Right cardiac atrium (tissue), 5 donors: ENCODE results near the gene KCNN2. TPM values are rescaled to one million over a fixed set of nuclear protein-coding genes. Genes with fewer than 3 reads are reported as not detected.

Source experiments
- ATAC-seq, 2 donors: fragments of 200-7000 bp; cut with Tn5 transposase; one replicate each; pipeline versions ENCODE4 v1.8.0 to v1.9.1; 2020; ENCODE audit warnings: moderate library complexity in 2 of 2, mild to moderate bottlenecking in 1 of 2
- DNase-seq, 3 donors: peaks; one replicate each; pipeline ENCODE4 v3.0.0-alpha.2; 2020
- H3K27ac ChIP-seq: one replicate; pipeline ENCODE4 v1.5.1; 2013; ENCODE audit warnings: mild to moderate bottlenecking, low read length, control low read depth, moderate library complexity
- H3K27me3 ChIP-seq: one replicate; pipeline ENCODE4 v1.6.1; 2013; ENCODE audit not compliant: control insufficient read depth, insufficient read depth
- H3K4me1 ChIP-seq: one replicate; pipeline ENCODE4 v1.6.1; 2013; ENCODE audit warnings: low read length; ENCODE audit not compliant: control insufficient read depth, insufficient read depth
- H3K4me3 ChIP-seq: one replicate; pipeline ENCODE4 v1.5.1; 2013; ENCODE audit warnings: low read length, control low read depth
- H3K9me3 ChIP-seq: one replicate; pipeline ENCODE4 v1.6.1; 2013; ENCODE audit warnings: low read length; ENCODE audit not compliant: control insufficient read depth
- WGBS: extraction: QIAGEN DNeasy Blood & Tissue Kit; methylation state at CpG from one replicate; pipeline ENCODE4 v1.1.7; 2013; 5-methylcytosine and 5-hydroxymethylcytosine counted together
- intact Hi-C, 4 donors: fragments of 100-400 bp; cut with DNase I; formaldehyde crosslinking; loops; one replicate each; pipeline versions ENCODE4 v1.11.0 to v1.14.0; 2022 to 2023
- polyA plus RNA-seq: library from polyadenylated mRNA; stranded (reverse); fragments of 200-250 nt; gene quantifications from one replicate; pipeline ENCODE4 v1.2.3, GENCODE V29; 2013
- total RNA-seq, 4 donors: library from RNA; stranded (reverse); fragmentation: NEBNext Ultra II Directional; extraction: Animal tissue kit (Norgen Biotek cat#: 25700); gene quantifications; one replicate each; pipeline ENCODE4 v1.2.1, GENCODE V29; 2021
- donor health status: healthy with polysubstance abuse.
- donor health status: DM: no; HTN: yes; CAD: no.
- donor health status: DM: no; HTN: no; CAD: no.
- donor health status: DM: no; HTN: yes; CAD: no; lungs with severe emphysema.
- donor health status: DM: yes; HTN: yes; CAD: no.

KCNN2 gene
- total and polyA plus RNA-seq, 5 donors: 10.4 to 20.6 (median 16.1) TPM

GRCh38 chr5:114448481-114448880 lies 86.6 kb downstream of the KCNN2 start:
- Histone ChIP-seq H3K4me1 (no peaks in the 10 kb centered on the region), H3K27me3 (no peaks in the 10 kb centered on the region), H3K4me3 (no peak overlapping the region), H3K27ac (no peak overlapping the region), H3K9me3 (no peaks in the 10 kb centered on the region)
- ATAC-seq (no peak), DNase-seq (no peak)
- WGBS: 23% methylated on average over 4 of the region's 4 CpGs
- intact Hi-C loops: loop anchor here in 3 of 4 donors (5.0 to 10.0 kb wide), 3 partner anchors 344 to 774 kb away; no protein-coding TSS in a partner anchor

DNA sequence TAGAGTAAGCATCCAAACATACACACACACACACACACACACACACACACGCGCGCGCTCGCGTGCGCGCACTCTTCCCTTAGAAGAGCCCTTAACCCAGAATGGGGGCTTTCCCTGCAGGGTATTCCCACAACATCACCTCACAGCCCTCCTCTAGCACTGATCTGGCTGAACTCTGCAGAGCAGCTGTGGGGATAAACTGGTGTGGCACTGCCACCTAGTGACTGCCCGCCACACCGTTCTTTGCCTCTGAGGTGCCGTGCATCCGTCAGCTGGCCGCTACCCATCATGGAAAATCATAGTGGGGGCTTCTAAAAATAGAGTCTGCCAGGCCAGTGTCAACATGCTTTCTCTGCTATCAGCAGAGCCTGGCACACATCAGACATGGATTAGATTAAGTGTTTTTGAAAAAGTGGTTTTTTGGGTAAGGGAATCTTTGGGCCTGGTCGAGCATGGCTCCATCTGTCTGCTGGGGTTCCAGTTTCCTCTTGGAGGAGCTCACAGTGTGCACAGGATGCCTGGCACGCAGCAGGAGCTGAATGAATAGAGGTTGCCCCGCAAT lies 88.1 kb downstream of the KCNN2 start:
- ATAC-seq: peak; percentile 98
- no peaks in the 10 kb centered on the region for H3K4me1 ChIP-seq
- WGBS: 4% methylated on average over 16 of the region's 16 CpGs
- intact Hi-C loops: loop anchor here in 3 of 4 donors (5.0 to 10.0 kb wide), 5 partner anchors 345 to 835 kb away; no protein-coding TSS in a partner anchor
- H3K27ac ChIP-seq: peak overlapping the region; percentile 66
- no peaks in the 10 kb centered on the region for H3K27me3 ChIP-seq
- DNase-seq: peak; percentile 73 to 86 (median 84)
- no peak overlapping the region for H3K4me3 ChIP-seq
- H3K9me3 ChIP-seq: no peaks in the 10 kb centered on the region

DNA sequence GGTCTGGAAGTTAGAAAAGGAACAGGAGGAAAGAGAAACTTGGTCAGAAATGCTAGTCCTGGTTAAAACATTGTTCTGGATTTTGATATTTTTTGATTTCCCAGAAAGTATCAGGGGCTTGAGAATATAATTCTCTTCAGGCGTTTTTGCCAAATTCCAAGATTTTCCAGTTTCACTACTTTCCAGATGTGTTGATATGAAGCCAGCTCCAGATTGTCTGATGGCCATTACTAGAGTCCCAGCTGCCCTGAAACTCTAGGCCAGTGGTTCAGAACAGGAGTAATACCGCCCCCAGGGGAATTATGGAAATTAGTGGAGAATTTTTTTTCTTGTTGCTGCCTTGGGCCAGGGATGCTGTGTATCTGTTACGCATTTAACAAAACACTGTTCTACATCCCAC lies 88.6 kb downstream of the KCNN2 start:
- Histone ChIP-seq H3K27me3 (no peaks in the 10 kb centered on the region), H3K27ac (no peak overlapping the region), H3K4me3 (no peak overlapping the region), H3K4me1 (no peaks in the 10 kb centered on the region), H3K9me3 (no peaks in the 10 kb centered on the region)
- intact Hi-C loops: loop anchor here in 3 of 4 donors (10.0 kb wide), 3 partner anchors 436 to 836 kb away; no protein-coding TSS in a partner anchor
- ATAC-seq (peak; percentile 12 to 25), DNase-seq (no peak)
- 54% methylated on average over 3 of the region's 3 CpGs for WGBS

GRCh38 chr5:114458726-114459125 lies 96.9 kb downstream of the KCNN2 start:
- intact Hi-C loops: loop anchor here in 3 of 4 donors (10.0 kb wide), 3 partner anchors 444 to 844 kb away; no protein-coding TSS in a partner anchor

DNA sequence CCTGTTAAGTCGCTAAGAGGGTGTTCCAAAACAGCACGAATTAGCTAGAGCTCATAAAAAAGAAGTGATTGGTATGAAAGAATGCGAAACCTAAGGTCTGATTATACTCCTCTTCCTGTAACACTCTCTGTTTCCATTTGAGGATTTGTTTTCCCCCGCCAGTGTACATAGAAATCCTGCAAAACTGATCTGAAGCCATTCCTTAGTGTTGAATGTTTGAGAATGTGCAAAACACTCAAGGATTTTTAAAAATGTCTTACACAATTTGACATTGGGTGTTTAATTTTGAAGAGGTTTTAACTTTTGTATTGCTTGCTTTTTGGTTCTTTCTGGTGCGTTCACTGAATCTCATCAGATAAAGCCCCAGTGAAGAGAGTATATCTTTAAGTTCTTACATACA lies 105.3 kb downstream of the KCNN2 start:
- WGBS: 56% methylated on average over 5 of the region's 5 CpGs
- ATAC-seq: no peak

More at GRCh38 chr5:114458726-114459125, 96.9 kb downstream of the KCNN2 start:
- Histone ChIP-seq H3K27me3 (no peaks in the 10 kb centered on the region), H3K4me1 (no peaks in the 10 kb centered on the region), H3K9me3 (no peaks in the 10 kb centered on the region), H3K4me3 (no peak overlapping the region), H3K27ac (no peak overlapping the region)
- DNase-seq (no peak), ATAC-seq (no peak)
- WGBS: 68% methylated on average over 5 of the region's 5 CpGs

DNA sequence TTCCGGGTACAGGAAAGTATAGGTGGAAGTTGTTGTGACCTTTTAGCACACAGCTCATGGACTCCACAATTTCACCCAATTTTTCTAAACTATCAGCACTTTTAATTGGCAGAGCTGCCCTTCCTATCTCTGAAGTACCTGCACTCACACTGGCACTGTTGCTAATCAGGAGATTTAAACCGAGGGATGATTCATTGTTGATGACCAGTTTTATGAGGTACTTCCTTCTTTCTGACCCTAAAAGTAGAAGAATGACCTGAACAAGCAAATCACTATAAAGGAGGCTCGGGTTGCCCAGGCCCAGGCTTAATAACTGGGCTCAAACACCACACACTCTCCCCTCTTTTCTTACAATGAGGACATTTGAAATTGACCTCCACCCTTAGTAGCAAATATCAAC lies 105.9 kb downstream of the KCNN2 start:
- DNase-seq (no peak), ATAC-seq (no peak)
- H3K4me3 ChIP-seq: no peak overlapping the region
- no peaks in the 10 kb centered on the region for H3K9me3 ChIP-seq
- WGBS: 51% methylated on average over 3 of the region's 3 CpGs
- intact Hi-C loops: no loop called here
- H3K27ac ChIP-seq: no peak overlapping the region
- H3K4me1 ChIP-seq: no peaks in the 10 kb centered on the region
- no peaks in the 10 kb centered on the region for H3K27me3 ChIP-seq

More for the DNA sequence above, 105.3 kb downstream of the KCNN2 start:
- intact Hi-C loops: no loop called here
- H3K27me3 ChIP-seq: no peaks in the 10 kb centered on the region
- no peak overlapping the region for H3K4me3 ChIP-seq
- no peak overlapping the region for H3K27ac ChIP-seq
- H3K9me3 ChIP-seq: no peaks in the 10 kb centered on the region
- no peak for DNase-seq
- H3K4me1 ChIP-seq: no peaks in the 10 kb centered on the region

- DNase-seq: no peak
- intact Hi-C loops: no loop called here
- H3K27me3 ChIP-seq: no peaks in the 10 kb centered on the region
- H3K27ac ChIP-seq: no peak overlapping the region
- no peak for ATAC-seq
- no peaks in the 10 kb centered on the region for H3K9me3 ChIP-seq
- no peak overlapping the region for H3K4me3 ChIP-seq
- WGBS: 89% methylated on average over 4 of the region's 4 CpGs
- H3K4me1 ChIP-seq: no peaks in the 10 kb centered on the region
These were observed 107.5 kb downstream of the KCNN2 start for GRCh38 chr5:114469372-114469771.

DNA sequence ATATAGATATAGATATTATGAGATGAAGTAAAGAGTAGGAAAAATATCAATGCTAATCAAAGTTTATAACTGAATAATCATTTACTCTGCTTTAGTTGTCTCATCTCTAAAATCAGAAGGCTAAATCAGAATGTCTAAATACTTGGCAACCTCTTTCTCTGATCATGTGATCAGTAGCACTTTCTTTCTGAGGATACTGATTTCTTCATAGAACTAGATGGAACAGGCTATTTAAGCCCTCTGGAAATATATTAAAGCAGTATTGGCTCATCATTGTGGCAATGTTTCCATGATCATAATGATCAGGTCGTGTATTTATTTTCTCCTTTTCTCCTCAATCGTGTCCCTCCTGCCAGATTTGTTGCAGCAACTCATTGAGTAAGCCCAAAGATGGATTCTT lies 109.7 kb downstream of the KCNN2 start:
- no peak overlapping the region for H3K4me3 ChIP-seq
- H3K9me3 ChIP-seq: no peaks in the 10 kb centered on the region
- DNase-seq (no peak), ATAC-seq (no peak)
- H3K27ac ChIP-seq: no peak overlapping the region
- 76% methylated on average over 2 of the region's 2 CpGs for WGBS
- no peaks in the 10 kb centered on the region for H3K4me1 ChIP-seq
- no peaks in the 10 kb centered on the region for H3K27me3 ChIP-seq
- intact Hi-C loops: no loop called here

GRCh38 chr5:114473541-114473940 lies 111.7 kb downstream of the KCNN2 start:
- intact Hi-C loops: no loop called here

GRCh38 chr5:114477816-114478334 lies 116.0 kb downstream of the KCNN2 start:
- intact Hi-C loops: no loop called here
- Histone ChIP-seq H3K4me1 (no peaks in the 10 kb centered on the region), H3K27me3 (no peaks in the 10 kb centered on the region), H3K9me3 (no peaks in the 10 kb centered on the region), H3K27ac (no peak overlapping the region), H3K4me3 (no peak overlapping the region)
- ATAC-seq (no peak), DNase-seq (no peak)
- 78% methylated on average over 1 of the region's 1 CpG for WGBS

More at GRCh38 chr5:114473541-114473940, 111.7 kb downstream of the KCNN2 start:
- no peaks in the 10 kb centered on the region for H3K27me3 ChIP-seq
- H3K9me3 ChIP-seq: no peaks in the 10 kb centered on the region
- H3K4me3 ChIP-seq: no peak overlapping the region
- no peak overlapping the region for H3K27ac ChIP-seq
- 63% methylated on average over 2 of the region's 2 CpGs for WGBS
- no peaks in the 10 kb centered on the region for H3K4me1 ChIP-seq
- ATAC-seq (no peak), DNase-seq (no peak)

DNA sequence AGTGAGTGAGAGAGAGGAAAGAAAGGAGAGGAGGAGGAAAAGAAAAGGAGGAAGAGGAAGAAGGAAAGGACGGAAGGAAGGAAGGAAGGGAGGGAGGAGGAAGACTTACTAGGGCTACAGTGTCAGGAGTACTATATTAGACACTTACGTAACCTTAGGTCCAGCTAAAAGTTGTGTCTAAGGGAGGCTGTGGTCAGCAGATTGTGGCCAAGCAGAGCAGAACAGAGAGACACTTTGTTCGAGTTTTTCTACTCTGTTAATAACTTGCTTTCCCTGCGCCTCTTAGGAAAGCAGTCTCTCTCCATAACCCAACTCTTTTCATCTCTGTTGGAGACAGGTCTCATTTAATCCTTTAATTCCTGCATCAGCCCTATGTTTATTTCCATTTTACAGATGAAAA lies 138.9 kb downstream of the KCNN2 start:
- Histone ChIP-seq H3K4me1 (no peaks in the 10 kb centered on the region), H3K27me3 (no peaks in the 10 kb centered on the region), H3K9me3 (no peaks in the 10 kb centered on the region), H3K4me3 (no peak overlapping the region), H3K27ac (no peak overlapping the region)
- 75% methylated on average over 4 of the region's 4 CpGs for WGBS
- ATAC-seq (no peak), DNase-seq (no peak)
- intact Hi-C loops: no loop called here
